Karpas-422 (cell line): ENCODE results near the gene MYLK3. TPM values are rescaled to one million over a fixed set of nuclear protein-coding genes. Genes with fewer than 3 reads are reported as not detected.

ENCODE experiments used
- DNase-seq: peaks from one replicate; pipeline ENCODE4 v3.0.0-alpha.2; 2015
- H2AFZ ChIP-seq: fragments of 200-600 bp; sonication (generic); 2 replicates; pipeline ENCODE4 v1.6.1; 2014; ENCODE audit warnings: antibody characterized with exemption, low read length, mixed read lengths
- H3K27ac ChIP-seq: fragments of 200-600 bp; sonication (generic); 2 replicates; pipeline ENCODE4 v1.5.1; 2014; ENCODE audit warnings: mild to moderate bottlenecking, low read length, moderate library complexity
- H3K27me3 ChIP-seq: fragments of 200-600 bp; sonication (generic); 2 replicates; pipeline ENCODE4 v1.6.1; 2014; ENCODE audit warnings: low read length, mixed read lengths
- H3K36me3 ChIP-seq: fragments of 200-600 bp; sonication (generic); 2 replicates; pipeline ENCODE4 v1.6.1; 2014; ENCODE audit warnings: low read length, mixed read lengths; ENCODE audit not compliant: insufficient read depth
- H3K4me1 ChIP-seq: fragments of 200-600 bp; sonication (generic); 2 replicates; pipeline ENCODE4 v1.6.1; 2014; ENCODE audit warnings: mild to moderate bottlenecking, low read length, mixed read lengths
- H3K4me2 ChIP-seq: fragments of 200-600 bp; sonication (generic); 2 replicates; pipeline ENCODE4 v1.6.1; 2014; ENCODE audit warnings: low read length, low read depth, mild to moderate bottlenecking; ENCODE audit not compliant: poor library complexity, severe bottlenecking
- H3K4me3 ChIP-seq: fragments of 200-600 bp; sonication (generic); 2 replicates; pipeline ENCODE4 v1.5.1; 2014; ENCODE audit warnings: mild to moderate bottlenecking, antibody characterized with exemption, low read length, mixed read lengths
- H3K79me2 ChIP-seq: fragments of 200-600 bp; sonication (generic); 2 replicates; pipeline ENCODE4 v1.6.1; 2014; ENCODE audit warnings: mild to moderate bottlenecking, low read length, mixed read lengths
- H3K9ac ChIP-seq: fragments of 200-600 bp; sonication (generic); 2 replicates; pipeline ENCODE4 v1.6.0; 2014; ENCODE audit warnings: low read length
- H3K9me2 ChIP-seq: fragments of 200-600 bp; sonication (generic), shearing (Covaris generic); replicated peaks from 2 replicates; pipeline ENCODE4 v1.6.0; 2014; ENCODE audit warnings: mild to moderate bottlenecking, low read length, moderate library complexity; ENCODE audit not compliant: insufficient read depth
- H3K9me3 ChIP-seq: fragments of 300-700, 200-600 bp; sonication (generic); 2 replicates; pipeline ENCODE4 v1.6.1; 2014; ENCODE audit warnings: low read length, mixed read lengths
- H4K20me1 ChIP-seq: fragments of 200-600 bp; sonication (generic); 2 replicates; pipeline ENCODE4 v1.6.1; 2014; ENCODE audit warnings: mild to moderate bottlenecking, antibody characterized with exemption, low read length, low read depth; ENCODE audit not compliant: insufficient read depth
- total RNA-seq: library from RNA; depleted of rRNA; stranded (reverse); fragments of >200 nt; shearing (Covaris generic); gene quantifications from 2 replicates; pipeline ENCODE4 v1.2.3, GENCODE V29; 2014; ENCODE audit warnings: low replicate concordance

The MYLK3 gene
- total RNA-seq, 1 experiment from 2014 or later: 1.3 TPM

GRCh38 chr16:46772463-46772862 is 24.3 kb upstream of the MYLK3 start:
- Histone ChIP-seq H3K4me2 (no peak overlapping the region), H3K79me2 (no peaks in the 10 kb centered on the region)
- no peak for DNase-seq

DNA sequence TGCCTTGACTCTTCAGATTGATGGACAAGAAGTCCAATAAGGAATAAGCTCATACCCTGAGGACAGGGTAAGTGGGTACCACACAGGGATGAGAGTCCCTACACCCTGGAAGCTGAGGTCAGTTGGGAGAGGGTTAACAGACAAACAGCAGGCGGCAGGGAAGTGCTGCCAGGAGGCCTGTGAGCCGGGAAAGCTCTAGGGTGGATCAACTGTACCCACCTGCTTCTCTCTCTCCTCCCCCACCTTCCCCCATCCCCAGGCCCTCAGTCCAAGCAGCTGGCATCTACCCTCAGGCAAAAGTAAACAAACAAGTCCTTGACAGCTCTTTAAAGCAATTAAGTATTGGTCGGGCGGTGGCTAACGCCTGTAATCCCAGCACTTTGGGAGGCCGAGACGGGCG is 20.7 kb upstream of the MYLK3 start:
- H3K4me3 ChIP-seq: no peak overlapping the region
- H3K4me2 ChIP-seq: no peak overlapping the region
- H3K27ac ChIP-seq: no peak overlapping the region
- no peaks in the 10 kb centered on the region for H3K9me2 ChIP-seq
- no peaks in the 10 kb centered on the region for H3K27me3 ChIP-seq
- H3K9ac ChIP-seq: no peak overlapping the region
- DNase-seq: no peak
- no peaks in the 10 kb centered on the region for H3K36me3 ChIP-seq
- H4K20me1 ChIP-seq: no peaks in the 10 kb centered on the region
- H3K79me2 ChIP-seq: no peaks in the 10 kb centered on the region
- peaks cover 6% of the 10 kb centered on the region for H3K4me1 ChIP-seq
- no peaks in the 10 kb centered on the region for H3K9me3 ChIP-seq
- H2AFZ ChIP-seq: no peak overlapping the region

More at GRCh38 chr16:46772463-46772862, 24.3 kb upstream of the MYLK3 start:
- Histone ChIP-seq H3K4me1 (peaks cover 17% of the 10 kb centered on the region), H3K9me3 (no peaks in the 10 kb centered on the region), H3K9me2 (no peaks in the 10 kb centered on the region), H3K4me3 (no peak overlapping the region), H3K27me3 (no peaks in the 10 kb centered on the region), H3K27ac (no peak overlapping the region), H3K9ac (no peak overlapping the region), H2AFZ (no peak overlapping the region), H4K20me1 (no peaks in the 10 kb centered on the region), H3K36me3 (no peaks in the 10 kb centered on the region)

- Histone ChIP-seq H3K9me3 (no peaks in the 10 kb centered on the region), H3K4me3 (no peak overlapping the region), H3K36me3 (no peaks in the 10 kb centered on the region), H3K27me3 (no peaks in the 10 kb centered on the region), H3K9me2 (no peaks in the 10 kb centered on the region), H3K4me1 (peaks cover 6% of the 10 kb centered on the region), H3K27ac (no peak overlapping the region), H3K9ac (no peak overlapping the region), H2AFZ (no peak overlapping the region), H3K79me2 (no peaks in the 10 kb centered on the region), H4K20me1 (no peaks in the 10 kb centered on the region), H3K4me2 (no peak overlapping the region)
- DNase-seq: no peak
Measured at GRCh38 chr16:46765050-46765449, 16.9 kb upstream of the MYLK3 start.

DNA sequence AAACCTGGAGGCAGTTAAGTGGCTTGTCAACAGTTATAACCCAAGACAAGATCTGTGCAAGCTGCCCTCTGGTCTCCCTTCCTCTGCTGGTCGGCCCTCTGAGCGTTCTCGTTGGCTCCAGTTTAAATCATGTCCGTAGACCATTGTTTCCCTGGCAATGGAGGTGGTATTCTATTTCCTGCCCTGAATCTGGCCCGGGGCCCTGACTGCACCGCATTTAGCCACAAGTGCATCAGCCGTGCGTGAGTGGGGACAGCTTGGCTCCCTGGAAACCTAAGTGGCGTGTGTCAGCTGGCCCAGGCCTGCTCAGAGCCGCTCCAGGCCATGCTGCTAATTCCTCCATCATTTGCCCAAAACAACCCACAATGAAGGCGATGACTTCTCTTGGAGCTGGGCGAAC is 15.0 kb upstream of the MYLK3 start:
- Histone ChIP-seq H3K27ac (no peak overlapping the region), H3K9me2 (no peaks in the 10 kb centered on the region), H2AFZ (no peak overlapping the region), H3K4me1 (peaks cover 6% of the 10 kb centered on the region), H3K4me2 (no peak overlapping the region), H3K36me3 (no peaks in the 10 kb centered on the region), H3K9ac (no peak overlapping the region), H3K79me2 (no peaks in the 10 kb centered on the region), H4K20me1 (no peaks in the 10 kb centered on the region), H3K27me3 (no peaks in the 10 kb centered on the region), H3K4me3 (no peak overlapping the region), H3K9me3 (no peaks in the 10 kb centered on the region)
- DNase-seq: no peak

DNA sequence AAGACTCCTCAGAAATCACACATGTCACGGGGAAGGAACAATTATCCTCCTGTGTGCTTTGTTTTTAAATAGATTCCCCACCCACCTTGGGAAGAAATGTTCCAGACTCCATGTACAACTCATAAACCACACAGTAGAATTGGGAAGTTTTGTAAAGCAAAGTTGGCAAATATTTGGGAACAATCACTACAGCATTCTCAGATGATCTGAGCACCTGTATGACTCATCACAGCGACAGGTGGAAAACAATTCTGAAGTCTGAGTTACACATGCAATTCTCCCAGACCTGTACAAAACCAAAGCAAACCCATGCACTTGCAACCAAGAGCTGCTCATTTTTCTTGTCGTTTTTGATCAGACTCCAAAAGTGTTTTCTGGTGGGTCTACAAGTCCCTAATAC is 14.4 kb upstream of the MYLK3 start:
- Histone ChIP-seq H3K27me3 (no peaks in the 10 kb centered on the region), H3K9me2 (no peaks in the 10 kb centered on the region), H3K9ac (no peak overlapping the region), H3K36me3 (no peaks in the 10 kb centered on the region), H3K79me2 (no peaks in the 10 kb centered on the region), H3K4me2 (no peak overlapping the region), H3K4me1 (peaks cover 6% of the 10 kb centered on the region), H3K27ac (no peak overlapping the region), H3K9me3 (no peaks in the 10 kb centered on the region), H3K4me3 (no peak overlapping the region), H4K20me1 (no peaks in the 10 kb centered on the region), H2AFZ (no peak overlapping the region)
- DNase-seq: no peak

GRCh38 chr16:46759309-46759708 is 11.2 kb upstream of the MYLK3 start:
- H4K20me1 ChIP-seq: no peaks in the 10 kb centered on the region
- H3K27me3 ChIP-seq: no peaks in the 10 kb centered on the region
- peaks cover 13% of the 10 kb centered on the region for H3K4me1 ChIP-seq
- H3K9ac ChIP-seq: no peak overlapping the region
- H3K9me3 ChIP-seq: no peaks in the 10 kb centered on the region
- H3K36me3 ChIP-seq: no peaks in the 10 kb centered on the region
- no peak overlapping the region for H2AFZ ChIP-seq
- no peak for DNase-seq
- no peaks in the 10 kb centered on the region for H3K79me2 ChIP-seq
- no peaks in the 10 kb centered on the region for H3K9me2 ChIP-seq
- H3K4me2 ChIP-seq: no peak overlapping the region
- no peak overlapping the region for H3K27ac ChIP-seq
- H3K4me3 ChIP-seq: no peak overlapping the region

DNA sequence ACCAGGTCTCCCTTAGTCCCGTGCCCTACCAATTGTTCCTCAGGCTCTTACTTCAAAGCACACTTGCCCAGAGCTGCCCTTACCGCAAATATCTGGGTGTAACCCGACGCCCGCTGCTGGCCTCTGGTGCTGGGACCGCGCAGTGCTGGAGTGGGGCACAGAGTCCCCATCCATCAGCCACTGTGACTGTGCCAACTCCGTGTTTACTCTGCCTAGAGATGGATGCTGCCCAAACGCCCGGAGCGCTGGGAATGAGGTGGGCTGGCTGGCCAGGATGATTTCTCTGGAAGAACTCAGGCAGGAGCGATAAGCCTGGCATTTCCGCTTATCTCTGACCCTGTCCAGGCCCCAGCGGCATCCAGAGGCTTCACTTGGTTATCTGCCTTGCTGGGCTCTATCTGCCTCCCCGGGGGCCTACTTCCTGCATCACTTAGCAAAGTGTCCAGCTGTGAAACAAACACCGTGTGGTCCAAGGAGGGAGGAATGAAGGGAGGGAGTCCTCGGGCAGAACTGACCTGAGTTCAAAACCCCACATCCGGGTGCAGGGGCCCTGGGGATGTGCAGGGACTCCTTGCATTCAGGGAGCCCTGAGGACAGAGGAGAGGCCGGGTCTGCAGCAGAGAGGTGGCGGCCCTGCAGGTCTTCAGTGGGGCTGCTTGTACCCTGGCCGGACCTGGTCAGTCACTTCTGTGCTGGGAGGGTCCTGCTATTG is 9.4 kb upstream of the MYLK3 start:
- no peaks in the 10 kb centered on the region for H3K27me3 ChIP-seq
- H3K9me2 ChIP-seq: no peaks in the 10 kb centered on the region
- no peak overlapping the region for H3K4me3 ChIP-seq
- no peak for DNase-seq
- H3K79me2 ChIP-seq: no peaks in the 10 kb centered on the region
- no peak overlapping the region for H3K27ac ChIP-seq
- no peaks in the 10 kb centered on the region for H3K9me3 ChIP-seq
- H3K4me1 ChIP-seq: peaks cover 15% of the 10 kb centered on the region
- no peak overlapping the region for H2AFZ ChIP-seq
- H4K20me1 ChIP-seq: no peaks in the 10 kb centered on the region
- H3K9ac ChIP-seq: no peak overlapping the region
- H3K36me3 ChIP-seq: no peaks in the 10 kb centered on the region
- H3K4me2 ChIP-seq: no peak overlapping the region

- Histone ChIP-seq H3K27me3 (no peaks in the 10 kb centered on the region), H4K20me1 (no peaks in the 10 kb centered on the region), H3K9ac (no peak overlapping the region), H3K79me2 (no peaks in the 10 kb centered on the region), H3K36me3 (no peaks in the 10 kb centered on the region), H3K27ac (no peak overlapping the region), H3K4me3 (no peak overlapping the region), H3K4me1 (peaks cover 15% of the 10 kb centered on the region), H3K9me3 (no peaks in the 10 kb centered on the region), H3K4me2 (no peak overlapping the region), H2AFZ (no peak overlapping the region), H3K9me2 (no peaks in the 10 kb centered on the region)
- no peak for DNase-seq
Measured at GRCh38 chr16:46756772-46757171, 8.6 kb upstream of the MYLK3 start.
